Fibroblast of lung (primary cell): Measurements from ENCODE around the gene CCDC142.

Experiments used
- CTCF ChIP-seq, 2 donors: IDR thresholded peaks in 1 of 2; conservative IDR thresholded peaks in 1 of 2; 1 replicate in 1 of 2; 2 replicates in 1 of 2; pipeline ENCODE4 v1.5.1; 2011 to 2012; ENCODE audit warnings: low read length in 2 of 2, control low read depth in 1 of 2, inconsistent platforms in 1 of 2, low read depth in 1 of 2, mild to moderate bottlenecking in 1 of 2
- EZH2 ChIP-seq: IDR thresholded peaks from 2 replicates; pipeline ENCODE4 v1.5.1; 2012; ENCODE audit warnings: low read length, control low read depth, mild to moderate bottlenecking; ENCODE audit errors: missing control alignments

GRCh38 chr2:74458132-74458937 lies 24.5 kb downstream of the CCDC142 start, which contains the start of gene WBP1:
- TF ChIP-seq CTCF (conservative IDR thresholded peaks at IDR 0.05 in 1 of 2, IDR thresholded peaks at IDR 0.05 in 1 of 2; ENCODE audit: low read depth in 1 of 2, low read length in 2 of 2): no peak
- peak; percentile 58 for TF ChIP-seq EZH2
